Ovary (tissue), 9 donors: ENCODE measurements around the gene CCDC63. TPM values are rescaled to one million over a fixed set of nuclear protein-coding genes. Genes with fewer than 3 reads are reported as not detected.

Experiments
- DNase-seq, 5 donors: peaks; one replicate each; pipeline ENCODE4 v3.0.0-alpha.2; 2019 to 2020
- H3K27ac ChIP-seq, 2 donors: fragments of 200-600 bp; one replicate each; pipeline versions ENCODE4 v1.5.1 to v1.8.0; 2019 to 2022
- H3K27me3 ChIP-seq: fragments of 200-600 bp; one replicate; pipeline ENCODE4 v1.8.0; 2022
- H3K36me3 ChIP-seq: fragments of 200-600 bp; sonication (generic); one replicate; pipeline ENCODE4 v1.5.1; 2019
- H3K4me1 ChIP-seq: one replicate; pipeline ENCODE4 v1.8.1; 2013; ENCODE audit warnings: mild to moderate bottlenecking, moderate library complexity; ENCODE audit not compliant: insufficient read depth
- H3K4me3 ChIP-seq: fragments of 200-600 bp; sonication (generic); one replicate; pipeline ENCODE4 v1.5.1; 2017
- H3K9me3 ChIP-seq, 2 donors: fragments of 200-600 bp in 1 of 2; sonication (generic) in 1 of 2; one replicate each; pipeline versions ENCODE4 v1.5.1 to v1.8.1; 2013 to 2019; ENCODE audit warnings: mild to moderate bottlenecking in 1 of 2, moderate library complexity in 1 of 2
- CTCF ChIP-seq, 3 donors: fragments of 450-650 bp in 2 of 3; fragments of 200-600 bp in 1 of 3; IDR thresholded peaks; one replicate each; pipeline versions ENCODE4 v1.5.1 to v1.8.0; 2016 to 2022; ENCODE audit warnings: antibody characterized with exemption in 3 of 3, mild to moderate bottlenecking in 1 of 3
- EP300 ChIP-seq: sonication (generic); formaldehyde crosslinking; IDR thresholded peaks from one replicate; pipeline ENCODE4 v1.6.1; 2017; ENCODE audit warnings: antibody characterized with exemption
- POLR2A ChIP-seq: fragments of 450-650 bp; IDR thresholded peaks from one replicate; pipeline ENCODE4 v1.6.1; 2017; ENCODE audit warnings: antibody characterized with exemption, mild to moderate bottlenecking, moderate library complexity
- WGBS, 3 donors: extraction: QIAGEN DNeasy Blood & Tissue Kit in 1 of 3; methylation state at CpG; one replicate each; pipeline versions ENCODE4 v1.1.5 to v1.1.7; 2013 to 2017; 5-methylcytosine and 5-hydroxymethylcytosine counted together
- intact Hi-C, 4 donors: fragments of 100-400 bp; cut with DNase I; formaldehyde crosslinking; loops; one replicate each; pipeline versions ENCODE4 v1.11.0 to v1.15.1; 2022 to 2023
- polyA plus RNA-seq, 2 donors: library from polyadenylated mRNA; stranded (reverse); fragments of 200-250 nt in 1 of 2; fragments of 350-450 nt in 1 of 2; fragmentation: Illumina TruSeq in 1 of 2; extraction: RNeasy Lipid Tissue Mini Kit (QIAGEN cat#74804) in 1 of 2; gene quantifications; one replicate each; pipeline ENCODE4 v1.2.3, GENCODE V29; 2013 to 2014
- total RNA-seq, 7 donors: library from RNA; depleted of rRNA in 2 of 7; stranded (reverse); fragments of >200 nt in 2 of 7; fragmentation: NEBNext Ultra II Directional in 3 of 7; extraction: Animal tissue kit (Norgen Biotek cat#: 25700) in 3 of 7; gene quantifications; one replicate each; pipeline versions ENCODE4 v1.1.0 to v1.2.4, GENCODE V29; 2016 to 2023
- donor health status: DM: no; HTN: no; CAD: no; lungs with moderate emphysema.
- donor health status: DM: no; HTN: no; CAD: no.
- donor health status: Bipolar disorder and iron deficiency.
- donor health status: DM: yes; HTN: yes; CAD: no.
- donor health status: DM: no; HTN: no; CAD: no.
- donor health status: DM: yes; HTN: yes; CAD: no.

CCDC63 gene
- total and polyA plus RNA-seq, 9 donors = not detected

GRCh38 chr12:110821917-110822316 lies 24.9 kb upstream of the CCDC63 start:
- peaks cover 1% of the 10 kb centered on the region for H3K4me1 ChIP-seq
- whole genome bisulfite sequencing, 3 donors = 89 to 94% (median 92%) methylated on average over 3 of the region's 3 CpGs
- H3K27ac ChIP-seq = no peak overlapping the region
- DNase-seq = no peak
- H3K36me3 ChIP-seq = no peaks in the 10 kb centered on the region
- no peaks in the 10 kb centered on the region for H3K9me3 ChIP-seq
- TF ChIP-seq POLR2A (no peak), EP300 (no peak), CTCF (IDR thresholded peaks at IDR 0.05) (no peak)
- intact Hi-C loops = no loop called here
- H3K4me3 ChIP-seq = no peak overlapping the region
- no peaks in the 10 kb centered on the region for H3K27me3 ChIP-seq

- no peaks in the 10 kb centered on the region for H3K27me3 ChIP-seq
- WGBS, 3 donors = 89 to 90% (median 89%) methylated on average over 10 of the region's 10 CpGs
- no peaks in the 10 kb centered on the region for H3K36me3 ChIP-seq
- H3K4me3 ChIP-seq = no peak overlapping the region
- TF ChIP-seq EP300 (no peak), POLR2A (no peak), CTCF (IDR thresholded peaks at IDR 0.05) (no peak)
- H3K9me3 ChIP-seq = no peaks in the 10 kb centered on the region
- H3K27ac ChIP-seq = no peak overlapping the region
- DNase-seq = no peak
- intact Hi-C loops = no loop called here
- peaks cover 3% of the 10 kb centered on the region for H3K4me1 ChIP-seq
Observed at GRCh38 chr12:110822821-110823415, 23.9 kb upstream of the CCDC63 start.

- DNase-seq = no peak
- WGBS, 3 donors = 83 to 87% (median 84%) methylated on average over 2 of the region's 2 CpGs
- Histone ChIP-seq H3K4me3 (no peak overlapping the region), H3K36me3 (no peaks in the 10 kb centered on the region), H3K27me3 (no peaks in the 10 kb centered on the region), H3K27ac (no peak overlapping the region), H3K9me3 (no peaks in the 10 kb centered on the region), H3K4me1 (peaks cover 3% of the 10 kb centered on the region)
- TF ChIP-seq POLR2A (no peak), EP300 (no peak), CTCF (IDR thresholded peaks at IDR 0.05) (no peak)
- intact Hi-C loops = no loop called here
Observed at GRCh38 chr12:110824342-110824741, 22.4 kb upstream of the CCDC63 start.

GRCh38 chr12:110825530-110825929 lies 21.3 kb upstream of the CCDC63 start:
- H3K36me3 ChIP-seq = no peaks in the 10 kb centered on the region
- intact Hi-C loops = no loop called here
- no peak overlapping the region for H3K4me3 ChIP-seq
- no peak for TF ChIP-seq CTCF (IDR thresholded peaks at IDR 0.05)
- TF ChIP-seq EP300 = no peak
- no peak for TF ChIP-seq POLR2A
- 69 to 82% (median 74%) methylated on average over 4 of the region's 4 CpGs for WGBS, 3 donors
- H3K9me3 ChIP-seq = no peaks in the 10 kb centered on the region
- no peak for DNase-seq
- no peak overlapping the region for H3K27ac ChIP-seq
- H3K27me3 ChIP-seq = no peaks in the 10 kb centered on the region
- H3K4me1 ChIP-seq = peaks cover 3% of the 10 kb centered on the region
